Colonic mucosa (tissue), 4 donors: ENCODE data around the gene SH3PXD2A. TPM values are rescaled to one million over a fixed set of nuclear protein-coding genes. Genes with fewer than 3 reads are reported as not detected.

Experiments
- DNase-seq: peaks from one replicate; pipeline ENCODE4 v3.0.0-alpha.2; 2020
- H3K27ac ChIP-seq: fragments of 200-600 bp; one replicate; pipeline ENCODE4 v1.8.0; 2021
- H3K27me3 ChIP-seq: fragments of 200-600 bp; one replicate; pipeline ENCODE4 v1.8.0; 2021
- H3K36me3 ChIP-seq: fragments of 200-600 bp; one replicate; pipeline ENCODE4 v1.8.0; 2021
- H3K4me1 ChIP-seq: fragments of 200-600 bp; one replicate; pipeline ENCODE4 v1.8.0; 2021; ENCODE audit warnings: mild to moderate bottlenecking
- H3K4me3 ChIP-seq: fragments of 200-600 bp; one replicate; pipeline ENCODE4 v1.8.0; 2021
- H3K9ac ChIP-seq, 2 donors: one replicate each; pipeline ENCODE4 v1.7.0; 2013; ENCODE audit warnings: control low read depth in 2 of 2, low read depth in 2 of 2, low read length in 2 of 2
- H3K9me3 ChIP-seq: fragments of 200-600 bp; one replicate; pipeline ENCODE4 v1.8.0; 2021
- intact Hi-C: fragments of 100-400 bp; cut with DNase I; formaldehyde crosslinking; loops from one replicate; pipeline ENCODE4 v1.14.1; 2022
- total RNA-seq, 2 donors: library from RNA; stranded (reverse); fragmentation: NEBNext Ultra II Directional in 1 of 2; extraction: Animal tissue kit (Norgen Biotek cat#: 25700) in 1 of 2; gene quantifications; one replicate each; pipeline ENCODE4 v1.2.1, GENCODE V29; 2021
- TF ChIP-seq, protein P1 (sequence below): fragments of 200-600 bp; IDR thresholded peaks from one replicate; pipeline ENCODE4 v1.8.0; 2022; ENCODE audit warnings: antibody characterized with exemption, mild to moderate bottlenecking
- donor health status: healthy.
- donor health status: DM: no; HTN: no; CAD: no.
- donor health status: DM: no; HTN: no; CAD: no.

Gene SH3PXD2A
- total RNA-seq, 2 donors from 2014 or later: 37.5 to 40.8 TPM

GRCh38 chr10:103618575-103619423 is 236.6 kb downstream of the SH3PXD2A start:
- H3K27ac ChIP-seq: no peak overlapping the region
- peak overlapping the region in 1 of 2 donors; percentile 21 for H3K9ac ChIP-seq
- H3K36me3 ChIP-seq: no peaks in the 10 kb centered on the region
- no peak overlapping the region for H3K4me3 ChIP-seq
- no peaks in the 10 kb centered on the region for H3K4me1 ChIP-seq
- H3K9me3 ChIP-seq: no peaks in the 10 kb centered on the region
- intact Hi-C loops: no loop called here
- DNase-seq: peak; percentile 56
- no peaks in the 10 kb centered on the region for H3K27me3 ChIP-seq
- TF ChIP-seq, protein P1, sequence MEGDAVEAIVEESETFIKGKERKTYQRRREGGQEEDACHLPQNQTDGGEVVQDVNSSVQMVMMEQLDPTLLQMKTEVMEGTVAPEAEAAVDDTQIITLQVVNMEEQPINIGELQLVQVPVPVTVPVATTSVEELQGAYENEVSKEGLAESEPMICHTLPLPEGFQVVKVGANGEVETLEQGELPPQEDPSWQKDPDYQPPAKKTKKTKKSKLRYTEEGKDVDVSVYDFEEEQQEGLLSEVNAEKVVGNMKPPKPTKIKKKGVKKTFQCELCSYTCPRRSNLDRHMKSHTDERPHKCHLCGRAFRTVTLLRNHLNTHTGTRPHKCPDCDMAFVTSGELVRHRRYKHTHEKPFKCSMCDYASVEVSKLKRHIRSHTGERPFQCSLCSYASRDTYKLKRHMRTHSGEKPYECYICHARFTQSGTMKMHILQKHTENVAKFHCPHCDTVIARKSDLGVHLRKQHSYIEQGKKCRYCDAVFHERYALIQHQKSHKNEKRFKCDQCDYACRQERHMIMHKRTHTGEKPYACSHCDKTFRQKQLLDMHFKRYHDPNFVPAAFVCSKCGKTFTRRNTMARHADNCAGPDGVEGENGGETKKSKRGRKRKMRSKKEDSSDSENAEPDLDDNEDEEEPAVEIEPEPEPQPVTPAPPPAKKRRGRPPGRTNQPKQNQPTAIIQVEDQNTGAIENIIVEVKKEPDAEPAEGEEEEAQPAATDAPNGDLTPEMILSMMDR: no peak

- TF ChIP-seq, protein P1: no peak
- Histone ChIP-seq H3K9me3 (no peaks in the 10 kb centered on the region), H3K4me1 (no peaks in the 10 kb centered on the region), H3K9ac (no peak overlapping the region), H3K27me3 (no peaks in the 10 kb centered on the region), H3K36me3 (no peaks in the 10 kb centered on the region), H3K27ac (no peak overlapping the region), H3K4me3 (no peak overlapping the region)
- DNase-seq: no peak
- intact Hi-C loops: no loop called here
Observed at GRCh38 chr10:103617602-103618385, 237.6 kb downstream of the SH3PXD2A start.

DNA sequence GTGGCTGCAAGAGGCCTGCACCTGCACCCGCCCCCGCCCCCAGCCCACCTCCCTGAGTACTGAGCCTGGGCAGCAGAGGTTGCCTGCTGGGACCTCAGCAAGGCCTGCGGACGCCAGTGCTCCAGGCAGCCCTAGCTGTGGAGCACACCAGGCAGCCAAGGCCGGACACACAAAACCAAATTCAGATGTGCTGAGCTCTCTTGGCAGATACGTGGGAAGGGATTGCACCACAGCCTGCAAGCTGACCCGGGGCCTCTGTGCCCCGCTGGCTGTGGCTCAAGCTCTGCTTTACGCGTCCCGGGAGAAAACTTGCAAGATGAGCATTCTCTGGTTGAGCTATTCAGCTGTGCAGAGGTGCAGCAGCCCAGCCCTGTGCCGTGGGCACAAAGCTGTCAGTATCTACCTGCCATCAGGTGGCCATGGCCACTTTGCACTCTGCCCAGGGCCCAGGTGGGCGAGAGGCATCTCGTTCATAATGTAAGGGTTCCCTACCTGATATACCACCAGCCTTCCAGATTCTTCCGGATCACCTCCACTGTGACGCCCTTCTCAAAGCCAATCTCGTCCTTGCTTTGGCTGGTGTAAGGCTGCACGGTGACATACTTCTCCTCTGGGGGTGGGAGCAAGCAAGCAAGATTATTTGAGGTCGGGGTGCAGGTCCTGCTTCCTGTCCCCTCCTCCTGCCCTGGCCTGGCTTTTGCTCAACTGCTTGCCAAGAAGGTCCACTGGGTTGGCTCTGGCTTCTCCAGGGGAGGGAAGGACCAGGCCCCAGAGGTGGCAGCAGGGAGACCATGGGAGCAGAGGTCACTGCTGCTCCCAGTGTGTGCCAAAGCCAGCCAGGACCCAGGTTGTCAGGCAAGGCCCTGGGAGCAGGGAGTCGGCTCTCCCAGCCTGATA is 238.4 kb downstream of the SH3PXD2A start:
- H3K9me3 ChIP-seq: no peaks in the 10 kb centered on the region
- intact Hi-C loops: no loop called here
- TF ChIP-seq, protein P1: no peak
- H3K4me3 ChIP-seq: no peak overlapping the region
- no peaks in the 10 kb centered on the region for H3K36me3 ChIP-seq
- peak; percentile 52 for DNase-seq
- H3K4me1 ChIP-seq: no peaks in the 10 kb centered on the region
- H3K9ac ChIP-seq: no peak overlapping the region
- no peaks in the 10 kb centered on the region for H3K27me3 ChIP-seq
- peak overlapping the region; percentile 27 for H3K27ac ChIP-seq

DNA sequence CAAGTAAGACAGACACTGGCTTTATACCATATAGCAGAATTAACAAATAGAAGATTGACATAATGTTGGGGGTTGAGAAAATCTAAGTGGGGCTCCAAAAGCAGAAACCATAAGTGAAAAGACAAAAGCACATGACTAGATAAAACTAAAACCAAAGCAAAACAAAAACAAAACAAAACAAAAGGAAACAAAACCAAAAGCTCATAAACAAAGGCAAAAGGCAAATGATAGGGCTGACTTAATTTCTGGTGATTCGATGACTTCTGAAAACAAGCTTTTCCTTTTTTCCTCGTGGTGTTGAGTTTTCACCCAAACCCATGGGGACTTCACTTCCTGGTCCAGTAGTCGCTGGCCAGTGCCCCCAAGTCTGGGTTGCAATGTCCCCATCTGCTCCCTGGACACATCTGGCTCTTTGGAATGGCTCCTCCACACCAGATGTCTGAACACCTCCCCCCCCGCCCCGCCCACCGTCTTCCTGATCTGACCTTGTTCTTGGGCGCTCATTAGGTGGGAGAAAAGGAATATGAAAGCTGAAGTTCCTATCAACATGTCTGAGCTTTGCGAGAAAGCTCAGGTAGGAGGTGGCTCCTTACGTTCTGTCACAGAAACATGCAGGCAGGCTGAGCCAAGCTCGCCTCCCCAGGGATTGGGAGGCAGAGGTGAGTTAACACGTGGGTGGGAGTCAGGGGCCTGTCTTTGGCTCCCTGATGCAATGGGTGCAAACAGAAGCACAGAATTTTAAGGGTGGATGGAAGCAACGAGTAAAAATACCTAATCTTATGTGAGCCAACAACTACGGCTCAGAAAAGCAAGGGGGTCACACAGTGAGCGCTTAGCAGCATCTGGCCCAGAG is 240.8 kb downstream of the SH3PXD2A start:
- H3K9ac ChIP-seq: no peak overlapping the region
- H3K4me1 ChIP-seq: no peaks in the 10 kb centered on the region
- no peaks in the 10 kb centered on the region for H3K36me3 ChIP-seq
- intact Hi-C loops: no loop called here
- H3K27me3 ChIP-seq: no peaks in the 10 kb centered on the region
- no peaks in the 10 kb centered on the region for H3K9me3 ChIP-seq
- TF ChIP-seq, protein P1: no peak
- H3K4me3 ChIP-seq: no peak overlapping the region
- H3K27ac ChIP-seq: peak overlapping the region; percentile 9
- DNase-seq: no peak
